ENCODE results near the gene INPP5B. TPM values are rescaled to one million over a fixed set of nuclear protein-coding genes. Genes with fewer than 3 reads are reported as not detected.
A peak's percentile ranks its signal among the peaks of the same experiment; 100 is the strongest.

Gene INPP5B
- total RNA-seq, 1 experiment from 2014 or later: 21.5 TPM

- TF ChIP-seq CTCF (IDR thresholded peaks at IDR 0.05; ENCODE audit: unreplicated experiment): no peak
- Mint-ChIP-seq H3K36me3 (ENCODE audit: insufficient read depth, unreplicated experiment) (peaks cover 29% of the 10 kb centered on the region), H3K9me3 (ENCODE audit: low read depth, unreplicated experiment) (no peaks in the 10 kb centered on the region), H3K27ac (ENCODE audit: unreplicated experiment) (no peak overlapping the region), H3K4me3 (ENCODE audit: low read depth, unreplicated experiment) (no peak overlapping the region), H3K27me3 (ENCODE audit: unreplicated experiment) (no peaks in the 10 kb centered on the region), H3K4me1 (ENCODE audit: low read depth, unreplicated experiment) (no peaks in the 10 kb centered on the region)
- no TSS peak for BruUV-seq (replicated peaks)
- DNase-seq: no peak
- CTCF ChIA-PET: no interaction called here
- intact Hi-C loops (cut with micrococcal nuclease; ENCODE audit: unreplicated experiment): no loop called here
Measured at GRCh38 chr1:37817481-37817880, 129.4 kb downstream of the INPP5B start.

- TF ChIP-seq CTCF (IDR thresholded peaks at IDR 0.05; ENCODE audit: unreplicated experiment): no peak
- Mint-ChIP-seq H3K4me1 (ENCODE audit: low read depth, unreplicated experiment) (peaks cover 7% of the 10 kb centered on the region), H3K4me3 (ENCODE audit: low read depth, unreplicated experiment) (no peak overlapping the region), H3K9me3 (ENCODE audit: low read depth, unreplicated experiment) (no peaks in the 10 kb centered on the region), H3K27ac (ENCODE audit: unreplicated experiment) (no peak overlapping the region), H3K36me3 (ENCODE audit: insufficient read depth, unreplicated experiment) (peaks cover 28% of the 10 kb centered on the region), H3K27me3 (ENCODE audit: unreplicated experiment) (no peaks in the 10 kb centered on the region)
- BruUV-seq (replicated peaks): no TSS peak
- no peak for DNase-seq
- CTCF ChIA-PET: no interaction called here
- intact Hi-C loops (cut with micrococcal nuclease; ENCODE audit: unreplicated experiment): no loop called here
Measured at GRCh38 chr1:37814252-37814651, 132.6 kb downstream of the INPP5B start.

- Mint-ChIP-seq H3K36me3 (ENCODE audit: insufficient read depth, unreplicated experiment) (peaks cover 31% of the 10 kb centered on the region), H3K27ac (ENCODE audit: unreplicated experiment) (no peak overlapping the region), H3K27me3 (ENCODE audit: unreplicated experiment) (no peaks in the 10 kb centered on the region), H3K4me3 (ENCODE audit: low read depth, unreplicated experiment) (no peak overlapping the region), H3K4me1 (ENCODE audit: low read depth, unreplicated experiment) (peaks cover 13% of the 10 kb centered on the region), H3K9me3 (ENCODE audit: low read depth, unreplicated experiment) (no peaks in the 10 kb centered on the region)
- intact Hi-C loops (cut with micrococcal nuclease; ENCODE audit: unreplicated experiment): no loop called here
- TF ChIP-seq CTCF (IDR thresholded peaks at IDR 0.05; ENCODE audit: unreplicated experiment): no peak
- CTCF ChIA-PET: no interaction called here
- no TSS peak for BruUV-seq (replicated peaks)
- no peak for DNase-seq
Measured at GRCh38 chr1:37813529-37814145, 133.2 kb downstream of the INPP5B start.

GRCh38 chr1:37811027-37811655, 135.7 kb downstream of the INPP5B start:
- peak; percentile 79 for TF ChIP-seq CTCF (IDR thresholded peaks at IDR 0.05; ENCODE audit: unreplicated experiment)
- BruUV-seq (replicated peaks): no TSS peak
- no peaks in the 10 kb centered on the region for H3K9me3 Mint-ChIP-seq (ENCODE audit: low read depth, unreplicated experiment)
- DNase-seq: peak; percentile 80
- peaks cover 34% of the 10 kb centered on the region for H3K36me3 Mint-ChIP-seq (ENCODE audit: insufficient read depth, unreplicated experiment)
- peaks cover 13% of the 10 kb centered on the region for H3K4me1 Mint-ChIP-seq (ENCODE audit: low read depth, unreplicated experiment)
- CTCF ChIA-PET: interaction anchor here (0.6 kb wide), 1 partner anchor 45 kb away, joined by 4 read pairs; no protein-coding TSS in a partner anchor
- no peaks in the 10 kb centered on the region for H3K27me3 Mint-ChIP-seq (ENCODE audit: unreplicated experiment)
- no peak overlapping the region for H3K4me3 Mint-ChIP-seq (ENCODE audit: low read depth, unreplicated experiment)
- peak overlapping the region; percentile 30 for H3K27ac Mint-ChIP-seq (ENCODE audit: unreplicated experiment)
- intact Hi-C loops (cut with micrococcal nuclease; ENCODE audit: unreplicated experiment): no loop called here

Other genes starting within 250 kb of the INPP5B start
- gene EPHA10, start 181.9 kb downstream of the INPP5B start, total RNA-seq (2022): 7.8 and 10.7 TPM in 2 replicates
- 28.1 and 28.6 TPM in 2 replicates for gene MANEAL, start 153.2 kb downstream of the INPP5B start, total RNA-seq (2022)
- gene C1orf122, start 139.3 kb downstream of the INPP5B start, total RNA-seq (2022): 41.3 and 43.6 TPM in 2 replicates
- gene YRDC, start 138.8 kb downstream of the INPP5B start, total RNA-seq (2022): 18.6 and 18.8 TPM in 2 replicates
- 27.1 and 34.3 TPM in 2 replicates for gene MTF1, start 87.5 kb downstream of the INPP5B start, total RNA-seq (2022)
- gene SF3A3, start 43.0 kb upstream of the INPP5B start, total RNA-seq (2022): 75.3 and 91.7 TPM in 2 replicates
- gene FHL3, start 58.5 kb upstream of the INPP5B start, total RNA-seq (2022): 16.9 and 20.4 TPM in 2 replicates
- 38.5 and 43.0 TPM in 2 replicates for gene UTP11, start 65.7 kb upstream of the INPP5B start, total RNA-seq (2022)
- gene POU3F1, start 99.7 kb upstream of the INPP5B start, total RNA-seq (2022): not detected in 2 replicates

Measured in Calu3 (cell line).